Epithelial cell of esophagus (primary cell): ENCODE measurements around the gene TACC2.
"Not testable (repeated sequence)": the region's sequence is repeated elsewhere in the genome, so short reads cannot be mapped to it uniquely, and the experiment has no call there.

Experiments
- DNase-seq: peaks from one replicate; pipeline ENCODE4 v3.0.0; 2010; ENCODE audit warnings: low read depth
- H3K4me3 ChIP-seq: 2 replicates; pipeline ENCODE4 v1.5.1; 2011; ENCODE audit warnings: mild to moderate bottlenecking, low read length, control low read depth
- TF ChIP-seq, protein P1 (sequence below): IDR thresholded peaks from 2 replicates; pipeline ENCODE4 v1.5.1; 2011; ENCODE audit warnings: low read depth, mild to moderate bottlenecking, low read length, control low read depth, inconsistent platforms; ENCODE audit not compliant: insufficient read depth; ENCODE audit errors: missing control alignments

TACC2 gene

DNA sequence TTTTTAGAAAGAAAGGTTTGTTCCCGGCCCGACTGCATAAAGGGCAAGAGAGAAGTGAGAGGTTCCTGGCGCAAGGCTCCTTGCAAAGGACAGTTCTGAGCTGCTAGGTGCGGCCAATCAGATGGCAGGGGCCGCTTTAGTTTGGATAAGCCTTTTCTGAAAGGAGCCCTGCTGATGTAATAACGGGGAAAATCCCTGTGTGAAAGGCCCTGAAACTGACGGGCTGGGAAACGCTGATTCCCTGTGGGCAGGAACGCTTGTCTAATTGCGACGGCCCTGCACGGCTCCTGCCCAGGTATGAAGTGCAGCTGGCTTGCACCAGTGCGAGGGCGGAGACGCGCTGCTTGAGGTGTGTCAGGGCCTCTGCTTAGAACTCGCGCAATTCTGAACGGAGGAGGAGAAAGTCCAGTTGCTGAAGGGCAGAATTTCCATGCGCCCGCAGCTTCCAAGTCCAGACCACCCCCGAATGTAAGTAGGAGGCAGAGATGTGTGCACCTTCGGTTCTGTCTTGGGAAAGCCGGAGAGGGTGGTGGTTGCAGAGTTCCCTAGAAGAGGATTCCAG, 30.5 kb downstream of the TACC2 start:
- H3K4me3 ChIP-seq: peak overlapping the region; percentile 56
- TF ChIP-seq, protein P1, sequence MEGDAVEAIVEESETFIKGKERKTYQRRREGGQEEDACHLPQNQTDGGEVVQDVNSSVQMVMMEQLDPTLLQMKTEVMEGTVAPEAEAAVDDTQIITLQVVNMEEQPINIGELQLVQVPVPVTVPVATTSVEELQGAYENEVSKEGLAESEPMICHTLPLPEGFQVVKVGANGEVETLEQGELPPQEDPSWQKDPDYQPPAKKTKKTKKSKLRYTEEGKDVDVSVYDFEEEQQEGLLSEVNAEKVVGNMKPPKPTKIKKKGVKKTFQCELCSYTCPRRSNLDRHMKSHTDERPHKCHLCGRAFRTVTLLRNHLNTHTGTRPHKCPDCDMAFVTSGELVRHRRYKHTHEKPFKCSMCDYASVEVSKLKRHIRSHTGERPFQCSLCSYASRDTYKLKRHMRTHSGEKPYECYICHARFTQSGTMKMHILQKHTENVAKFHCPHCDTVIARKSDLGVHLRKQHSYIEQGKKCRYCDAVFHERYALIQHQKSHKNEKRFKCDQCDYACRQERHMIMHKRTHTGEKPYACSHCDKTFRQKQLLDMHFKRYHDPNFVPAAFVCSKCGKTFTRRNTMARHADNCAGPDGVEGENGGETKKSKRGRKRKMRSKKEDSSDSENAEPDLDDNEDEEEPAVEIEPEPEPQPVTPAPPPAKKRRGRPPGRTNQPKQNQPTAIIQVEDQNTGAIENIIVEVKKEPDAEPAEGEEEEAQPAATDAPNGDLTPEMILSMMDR: no peak
- peak; percentile 95 for DNase-seq

DNA sequence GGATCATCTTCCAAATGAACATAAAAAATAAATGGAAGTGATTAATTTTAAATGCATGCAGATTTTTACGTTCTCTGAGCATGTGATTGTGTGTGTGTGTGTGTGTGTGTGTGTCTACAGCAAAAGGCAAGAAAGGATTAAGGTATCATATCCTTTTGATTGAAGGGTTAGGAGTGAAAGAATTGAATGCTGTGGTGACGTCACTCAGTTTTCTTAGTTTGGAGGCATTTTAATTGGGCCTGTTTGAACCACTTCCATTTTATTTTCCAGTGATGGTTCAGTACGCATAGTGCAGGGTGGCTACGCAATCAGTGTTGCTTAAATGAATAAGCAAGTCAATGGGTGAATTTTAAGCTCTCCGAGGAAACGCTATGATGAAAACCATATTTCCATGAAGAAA, 31.3 kb downstream of the TACC2 start:
- H3K4me3 ChIP-seq: peak overlapping the region; percentile 56
- DNase-seq: no peak
- TF ChIP-seq, protein P1: no peak

DNA sequence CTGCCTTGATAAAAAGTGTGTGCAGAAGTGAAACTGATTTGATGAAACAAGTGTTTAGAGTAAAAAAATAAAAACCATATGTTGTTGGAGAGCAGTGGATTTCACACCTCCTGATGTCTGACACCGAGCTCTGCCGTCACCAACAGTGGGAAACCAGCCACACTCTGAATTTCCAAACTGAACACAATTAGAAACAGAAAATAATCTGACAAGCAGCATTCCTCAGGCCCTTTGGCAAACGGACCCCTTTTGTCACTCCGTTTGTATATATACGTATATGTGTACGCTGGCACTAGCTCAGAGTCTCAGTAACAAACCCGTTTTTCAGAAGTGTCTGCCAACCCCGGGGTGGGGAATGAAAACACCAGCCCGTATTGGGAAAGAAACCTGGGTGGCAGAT, 32.4 kb downstream of the TACC2 start:
- peak overlapping the region; percentile 12 for H3K4me3 ChIP-seq
- peak; percentile 32 for DNase-seq
- TF ChIP-seq, protein P1: no peak

- peak overlapping the region; percentile 12 for H3K4me3 ChIP-seq
- no peak for DNase-seq
- TF ChIP-seq, protein P1: no peak
These were observed 32.9 kb downstream of the TACC2 start for GRCh38 chr10:122021828-122022227.

DNA sequence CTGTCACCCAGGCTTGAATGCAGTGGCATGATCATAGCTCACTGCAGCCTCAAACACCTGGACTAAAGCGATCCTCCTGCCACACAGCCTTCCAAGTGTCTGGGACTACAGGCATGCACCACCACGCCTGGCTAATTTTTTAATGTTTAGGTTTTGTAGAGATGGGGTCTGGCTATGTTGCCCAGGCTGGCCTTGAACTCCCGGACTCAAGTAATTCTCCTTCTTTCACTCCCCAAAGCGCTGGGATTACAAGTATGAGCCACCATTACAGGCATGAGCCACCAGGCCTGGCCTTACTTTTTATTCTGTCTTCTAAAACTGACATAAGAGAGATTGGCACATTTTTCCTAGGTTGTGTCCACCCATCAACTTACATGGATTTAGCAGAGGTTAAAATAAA, 33.3 kb downstream of the TACC2 start:
- TF ChIP-seq, protein P1: no peak
- no peak for DNase-seq

GRCh38 chr10:122023257-122023656, 34.3 kb downstream of the TACC2 start:
- not testable (repeated sequence) for H3K4me3 ChIP-seq, DNase-seq

More for the DNA sequence above, 33.3 kb downstream of the TACC2 start:
- no peak overlapping the region for H3K4me3 ChIP-seq

GRCh38 chr10:122029499-122030199, 40.7 kb downstream of the TACC2 start:
- H3K4me3 ChIP-seq: no peak overlapping the region
- no peak for DNase-seq
- TF ChIP-seq, protein P1: peak; percentile 46
